ENCODE data around the gene SLC35A5. TPM values are rescaled to one million over a fixed set of nuclear protein-coding genes. Genes with fewer than 3 reads are reported as not detected.

SLC35A5 gene
- polyA plus RNA-seq, 1 experiment, result 53.6 TPM

- CTCF ChIA-PET, result interaction anchor here (1.0 kb wide), 1 partner anchor 34 kb away, joined by 3 read pairs; no protein-coding TSS in a partner anchor
- Histone ChIP-seq H3K27me3 (ENCODE audit: control insufficient read depth, insufficient read depth, low read length) (no peaks in the 10 kb centered on the region), H3K9me3 (ENCODE audit: control insufficient read depth, insufficient read depth, low read length) (no peaks in the 10 kb centered on the region), H3K4me3 (ENCODE audit: low read depth, low read length) (no peak overlapping the region), H3K27ac (ENCODE audit: low read depth, low read length) (no peak overlapping the region)
- POLR2A ChIA-PET, result no interaction called here
- TF ChIP-seq, protein P1, sequence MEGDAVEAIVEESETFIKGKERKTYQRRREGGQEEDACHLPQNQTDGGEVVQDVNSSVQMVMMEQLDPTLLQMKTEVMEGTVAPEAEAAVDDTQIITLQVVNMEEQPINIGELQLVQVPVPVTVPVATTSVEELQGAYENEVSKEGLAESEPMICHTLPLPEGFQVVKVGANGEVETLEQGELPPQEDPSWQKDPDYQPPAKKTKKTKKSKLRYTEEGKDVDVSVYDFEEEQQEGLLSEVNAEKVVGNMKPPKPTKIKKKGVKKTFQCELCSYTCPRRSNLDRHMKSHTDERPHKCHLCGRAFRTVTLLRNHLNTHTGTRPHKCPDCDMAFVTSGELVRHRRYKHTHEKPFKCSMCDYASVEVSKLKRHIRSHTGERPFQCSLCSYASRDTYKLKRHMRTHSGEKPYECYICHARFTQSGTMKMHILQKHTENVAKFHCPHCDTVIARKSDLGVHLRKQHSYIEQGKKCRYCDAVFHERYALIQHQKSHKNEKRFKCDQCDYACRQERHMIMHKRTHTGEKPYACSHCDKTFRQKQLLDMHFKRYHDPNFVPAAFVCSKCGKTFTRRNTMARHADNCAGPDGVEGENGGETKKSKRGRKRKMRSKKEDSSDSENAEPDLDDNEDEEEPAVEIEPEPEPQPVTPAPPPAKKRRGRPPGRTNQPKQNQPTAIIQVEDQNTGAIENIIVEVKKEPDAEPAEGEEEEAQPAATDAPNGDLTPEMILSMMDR (IDR thresholded peaks at IDR 0.05; ENCODE audit: low read depth, low read length), result no peak
- no peak for DNase-seq (ENCODE audit: low read depth, low spot score)
Measured at GRCh38 chr3:112617285-112617684, 55.4 kb downstream of the SLC35A5 start.

- CTCF ChIA-PET, result interaction anchor here (2.1 kb wide), 1 partner anchor 37 kb away, joined by 6 read pairs; no protein-coding TSS in a partner anchor
- POLR2A ChIA-PET, result no interaction called here
- no peak for DNase-seq (ENCODE audit: low read depth, low spot score)
- TF ChIP-seq, protein P1 (IDR thresholded peaks at IDR 0.05; ENCODE audit: low read depth, low read length), result no peak
- Histone ChIP-seq H3K4me3 (ENCODE audit: low read depth, low read length) (no peak overlapping the region), H3K27ac (ENCODE audit: low read depth, low read length) (no peak overlapping the region), H3K27me3 (ENCODE audit: control insufficient read depth, insufficient read depth, low read length) (no peaks in the 10 kb centered on the region), H3K9me3 (ENCODE audit: control insufficient read depth, insufficient read depth, low read length) (no peaks in the 10 kb centered on the region)
Measured at GRCh38 chr3:112619295-112619694, 57.5 kb downstream of the SLC35A5 start.

DNA sequence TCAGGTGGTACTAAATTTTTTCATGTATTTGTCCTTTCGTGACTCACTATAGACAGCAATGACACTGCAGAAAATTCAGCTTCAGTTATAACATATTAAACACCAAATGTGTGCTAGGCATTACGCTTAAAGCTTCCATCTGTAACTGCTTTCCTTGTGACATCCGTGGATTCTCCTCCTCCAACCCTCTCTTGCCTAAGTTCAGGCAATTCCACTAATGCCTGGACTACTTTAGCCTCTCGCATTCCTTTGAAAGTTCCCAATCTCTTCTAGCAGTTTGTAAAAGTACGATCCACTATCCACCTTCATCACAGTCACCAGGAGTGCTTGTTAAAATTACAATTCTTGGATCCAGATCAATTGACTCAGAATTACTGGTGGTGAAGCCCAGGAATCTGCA lies 61.4 kb downstream of the SLC35A5 start:
- TF ChIP-seq, protein P1 (IDR thresholded peaks at IDR 0.05; ENCODE audit: low read depth, low read length), result no peak
- CTCF ChIA-PET, result no interaction called here
- Histone ChIP-seq H3K27me3 (ENCODE audit: control insufficient read depth, insufficient read depth, low read length) (no peaks in the 10 kb centered on the region), H3K9me3 (ENCODE audit: control insufficient read depth, insufficient read depth, low read length) (no peaks in the 10 kb centered on the region), H3K27ac (ENCODE audit: low read depth, low read length) (no peak overlapping the region), H3K4me3 (ENCODE audit: low read depth, low read length) (no peak overlapping the region)
- POLR2A ChIA-PET, result no interaction called here
- no peak for DNase-seq (ENCODE audit: low read depth, low spot score)

- CTCF ChIA-PET, result no interaction called here
- no peaks in the 10 kb centered on the region for H3K27me3 ChIP-seq (ENCODE audit: control insufficient read depth, insufficient read depth, low read length)
- DNase-seq (ENCODE audit: low read depth, low spot score), result no peak
Measured at GRCh38 chr3:112623717-112624116, 61.9 kb downstream of the SLC35A5 start.

DNA sequence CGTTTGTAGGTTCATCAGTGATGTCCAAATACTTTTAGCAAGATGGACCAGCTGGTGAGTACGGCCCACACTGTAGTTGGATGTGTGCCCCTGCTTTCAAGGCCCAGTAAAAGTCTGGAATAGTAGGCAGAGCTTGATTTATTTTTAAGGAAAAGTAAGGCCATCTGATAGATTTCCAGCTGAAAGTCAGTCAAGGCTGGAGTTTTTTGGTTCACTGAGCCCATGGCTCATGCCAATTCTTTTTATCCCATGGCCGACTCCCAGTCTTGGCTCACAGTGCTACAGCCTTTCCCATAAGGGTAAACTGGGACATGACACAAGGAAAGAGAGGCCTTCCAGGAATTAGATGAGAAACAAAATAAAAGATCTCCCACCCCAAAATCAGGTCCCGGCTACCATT lies 65.6 kb downstream of the SLC35A5 start:
- Histone ChIP-seq H3K9me3 (ENCODE audit: control insufficient read depth, insufficient read depth, low read length) (no peaks in the 10 kb centered on the region), H3K4me3 (ENCODE audit: low read depth, low read length) (no peak overlapping the region), H3K27ac (ENCODE audit: low read depth, low read length) (no peak overlapping the region), H3K27me3 (ENCODE audit: control insufficient read depth, insufficient read depth, low read length) (no peaks in the 10 kb centered on the region)
- CTCF ChIA-PET, result interaction anchor here (1.0 to 2.2 kb wide), 2 partner anchors 16 to 187 kb away, joined by 3 to 8 read pairs; no protein-coding TSS in a partner anchor
- no peak for DNase-seq (ENCODE audit: low read depth, low spot score)
- POLR2A ChIA-PET, result no interaction called here
- TF ChIP-seq, protein P1 (IDR thresholded peaks at IDR 0.05; ENCODE audit: low read depth, low read length), result no peak

More at GRCh38 chr3:112623717-112624116, 61.9 kb downstream of the SLC35A5 start:
- H3K9me3 ChIP-seq (ENCODE audit: control insufficient read depth, insufficient read depth, low read length), result no peaks in the 10 kb centered on the region
- TF ChIP-seq, protein P1 (IDR thresholded peaks at IDR 0.05; ENCODE audit: low read depth, low read length), result no peak
- H3K27ac ChIP-seq (ENCODE audit: low read depth, low read length), result no peak overlapping the region
- H3K4me3 ChIP-seq (ENCODE audit: low read depth, low read length), result no peak overlapping the region
- POLR2A ChIA-PET, result no interaction called here
